Neural cell (in vitro differentiated cells): Measurements from ENCODE around the gene PPARG. TPM values are rescaled to one million over a fixed set of nuclear protein-coding genes. Genes with fewer than 3 reads are reported as not detected.

Source experiments
- H2AFZ ChIP-seq: fragments of 200-600, 300-800 bp; sonication (generic), shearing (Covaris generic); 2 replicates; pipeline ENCODE4 v1.6.0; 2014; ENCODE audit warnings: low read depth, mild to moderate bottlenecking, antibody characterized with exemption, low read length, moderate library complexity
- H3F3A ChIP-seq: fragments of 200-600 bp; shearing (Covaris generic); 2 replicates; pipeline ENCODE4 v1.6.1; 2016; ENCODE audit warnings: mild to moderate bottlenecking, moderate library complexity, mixed read lengths, antibody characterized with exemption, low read length; ENCODE audit not compliant: insufficient read depth, poor library complexity, severe bottlenecking
- H3K27ac ChIP-seq: fragments of 200-600, 300-800 bp; sonication (generic), shearing (Covaris generic); 2 replicates; pipeline ENCODE4 v1.5.1; 2014; ENCODE audit warnings: mild to moderate bottlenecking, low read length, moderate library complexity
- H3K27me3 ChIP-seq: fragments of 300-800, 200-600 bp; sonication (generic), shearing (Covaris generic); 2 replicates; pipeline ENCODE4 v1.6.0; 2014; ENCODE audit warnings: mild to moderate bottlenecking, low read depth, low read length, moderate library complexity; ENCODE audit not compliant: insufficient read depth
- H3K36me3 ChIP-seq: fragments of 300-800, 200-600 bp; sonication (generic), shearing (Covaris generic); 2 replicates; pipeline ENCODE4 v1.5.1; 2014; ENCODE audit warnings: mild to moderate bottlenecking, antibody characterized with exemption, low read length, moderate library complexity; ENCODE audit not compliant: insufficient read depth
- H3K4me2 ChIP-seq: fragments of 300-800, 200-600 bp; sonication (generic), shearing (Covaris generic); 2 replicates; pipeline ENCODE4 v1.6.0; 2014; ENCODE audit warnings: mild to moderate bottlenecking, low read length
- H3K4me3 ChIP-seq: fragments of 300-800, 200-600 bp; sonication (generic), shearing (Covaris generic); 2 replicates; pipeline ENCODE4 v1.5.1; 2014; ENCODE audit warnings: mild to moderate bottlenecking, low read length, moderate library complexity
- H3K79me2 ChIP-seq: fragments of 200-600 bp; shearing (Covaris generic); replicated peaks from 2 replicates; pipeline ENCODE4 v1.6.0; 2014; ENCODE audit warnings: mild to moderate bottlenecking, low read length, moderate library complexity; ENCODE audit not compliant: insufficient read depth
- H3K9ac ChIP-seq: fragments of 300-800, 200-600 bp; sonication (generic), shearing (Covaris generic); 2 replicates; pipeline ENCODE4 v1.6.1; 2016; ENCODE audit warnings: mild to moderate bottlenecking, low read length, mixed read lengths
- H3K9me2 ChIP-seq: fragments of 200-600 bp; shearing (Covaris generic); 2 replicates; pipeline ENCODE4 v1.6.1; 2016; ENCODE audit warnings: mild to moderate bottlenecking, low read length, mixed read lengths; ENCODE audit not compliant: insufficient read depth
- H3K9me3 ChIP-seq: fragments of 200-600, 300-800 bp; sonication (generic), shearing (Covaris generic); 2 replicates; pipeline ENCODE4 v1.6.1; 2016; ENCODE audit warnings: mild to moderate bottlenecking, mixed run types, low read length, moderate library complexity, mixed read lengths
- H4K20me1 ChIP-seq: fragments of 200-600 bp; shearing (Covaris generic); 2 replicates; pipeline ENCODE4 v1.6.1; 2016; ENCODE audit warnings: mild to moderate bottlenecking, mixed run types; ENCODE audit not compliant: insufficient read depth
- CTCF ChIP-seq: fragments of 450-650 bp; IDR thresholded peaks from 2 replicates; pipeline ENCODE4 v1.5.1; 2014; ENCODE audit warnings: antibody characterized with exemption, mild to moderate bottlenecking, moderate library complexity; ENCODE audit not compliant: poor library complexity, severe bottlenecking
- EZH2 ChIP-seq: fragments of 200-600, 300-800 bp; shearing (Covaris generic), sonication (generic); IDR thresholded peaks from 2 replicates; pipeline ENCODE4 v1.6.1; 2014; ENCODE audit warnings: antibody characterized with exemption, low read length, borderline replicate concordance, mild to moderate bottlenecking; ENCODE audit not compliant: insufficient read depth, poor library complexity, severe bottlenecking
- POLR2AphosphoS5 ChIP-seq: IDR thresholded peaks from 2 replicates; pipeline ENCODE4 v1.6.1; 2012
- REST ChIP-seq: IDR thresholded peaks from 2 replicates; pipeline ENCODE4 v1.6.1; 2012; ENCODE audit warnings: borderline replicate concordance
- SMC3 ChIP-seq: fragments of 450-650 bp; conservative IDR thresholded peaks from 2 replicates; pipeline ENCODE4 v1.6.1; 2014; ENCODE audit warnings: antibody characterized with exemption, mild to moderate bottlenecking, moderate library complexity; ENCODE audit not compliant: poor library complexity
- TAF1 ChIP-seq: IDR thresholded peaks from 2 replicates; pipeline ENCODE4 v1.6.1; 2012; ENCODE audit warnings: low read depth
- polyA plus RNA-seq: library from polyadenylated mRNA; depleted of rRNA; stranded (reverse); fragments of >200 nt; gene quantifications from 2 replicates; pipeline ENCODE4 v1.2.3, GENCODE V29; 2014

PPARG gene
- polyA plus RNA-seq, 1 donor from 2014 or later, result 0.35 TPM

- Histone ChIP-seq H2AFZ (no peak overlapping the region), H3K9me3 (no peaks in the 10 kb centered on the region), H3K27ac (no peak overlapping the region), H3K4me2 (no peak overlapping the region), H3K9ac (no peak overlapping the region), H3K27me3 (no peaks in the 10 kb centered on the region), H3K79me2 (no peaks in the 10 kb centered on the region), H3K36me3 (no peaks in the 10 kb centered on the region), H3K4me3 (no peak overlapping the region), H3F3A (no peaks in the 10 kb centered on the region), H3K9me2 (no peaks in the 10 kb centered on the region), H4K20me1 (no peaks in the 10 kb centered on the region)
- TF ChIP-seq REST, result no peak
- no peak for TF ChIP-seq SMC3
These were observed 42.2 kb upstream of the PPARG start for GRCh38 chr3:12246497-12247163.

- Histone ChIP-seq H3K4me2 (no peak overlapping the region), H2AFZ (no peak overlapping the region), H3K27ac (no peak overlapping the region), H3K9me3 (no peaks in the 10 kb centered on the region), H3K9ac (no peak overlapping the region), H3K27me3 (no peaks in the 10 kb centered on the region), H3K4me3 (no peak overlapping the region), H3K79me2 (no peaks in the 10 kb centered on the region), H3F3A (no peaks in the 10 kb centered on the region), H3K9me2 (no peaks in the 10 kb centered on the region), H4K20me1 (no peaks in the 10 kb centered on the region), H3K36me3 (no peaks in the 10 kb centered on the region)
- TF ChIP-seq POLR2AphosphoS5 (no peak), CTCF (no peak), SMC3 (no peak), EZH2 (no peak), TAF1 (no peak)
These were observed 41.5 kb upstream of the PPARG start for GRCh38 chr3:12247411-12247810.

- Histone ChIP-seq H3K79me2 (no peaks in the 10 kb centered on the region), H3K9me3 (no peaks in the 10 kb centered on the region), H2AFZ (no peak overlapping the region), H3K27ac (no peak overlapping the region), H3K4me3 (no peak overlapping the region), H4K20me1 (no peaks in the 10 kb centered on the region), H3F3A (no peaks in the 10 kb centered on the region), H3K9me2 (no peaks in the 10 kb centered on the region), H3K36me3 (no peaks in the 10 kb centered on the region), H3K9ac (no peak overlapping the region), H3K27me3 (no peaks in the 10 kb centered on the region), H3K4me2 (no peak overlapping the region)
- TF ChIP-seq SMC3 (no peak), TAF1 (no peak), POLR2AphosphoS5 (no peak)
These were observed 39.4 kb upstream of the PPARG start for GRCh38 chr3:12249519-12249918.
